GM06990 (cell line): ENCODE data around the gene PIP.
"Not testable (repeated sequence)": the region's sequence is repeated elsewhere in the genome, so short reads cannot be mapped to it uniquely, and the experiment has no call there.

Source experiments
- DNase-seq: peaks from one replicate; pipeline ENCODE4 v3.0.0-alpha.2; 2011; ENCODE audit not compliant: insufficient read length; ENCODE audit errors: extremely low read depth
- H3K27me3 ChIP-seq: replicated peaks from 2 replicates; pipeline ENCODE4 v1.6.0; 2011; ENCODE audit warnings: low read length; ENCODE audit not compliant: control insufficient read depth, insufficient read depth
- H3K36me3 ChIP-seq: 2 replicates; pipeline ENCODE4 v1.5.1; 2011; ENCODE audit warnings: low read length; ENCODE audit not compliant: control insufficient read depth, insufficient read depth
- H3K4me3 ChIP-seq: replicated peaks from 2 replicates; pipeline ENCODE4 v1.5.1; 2011; ENCODE audit warnings: low read depth, mild to moderate bottlenecking, control low read depth, low read length
- CTCF ChIP-seq: IDR thresholded peaks from 2 replicates; pipeline ENCODE4 v1.5.1; 2011; ENCODE audit warnings: low read length, control low read depth, mild to moderate bottlenecking, inconsistent platforms; ENCODE audit not compliant: insufficient read depth, poor library complexity, severe bottlenecking

PIP gene

GRCh38 chr7:143117395-143117794, 14.5 kb upstream of the PIP start:
- H3K4me3 ChIP-seq: no peak overlapping the region
- no peaks in the 10 kb centered on the region for H3K36me3 ChIP-seq
- no peak for DNase-seq
- TF ChIP-seq CTCF: no peak
- no peaks in the 10 kb centered on the region for H3K27me3 ChIP-seq

- no peak overlapping the region for H3K4me3 ChIP-seq
- H3K36me3 ChIP-seq: no peaks in the 10 kb centered on the region
- DNase-seq: no peak
- TF ChIP-seq CTCF: no peak
- H3K27me3 ChIP-seq: no peaks in the 10 kb centered on the region
Measured at GRCh38 chr7:143120691-143121405, 11.0 kb upstream of the PIP start.

- H3K27me3 ChIP-seq, H3K4me3 ChIP-seq, H3K36me3 ChIP-seq, DNase-seq: not testable (repeated sequence)
Measured at GRCh38 chr7:143123326-143123725, 8.6 kb upstream of the PIP start.

GRCh38 chr7:143126146-143126545, 5.7 kb upstream of the PIP start:
- no peaks in the 10 kb centered on the region for H3K27me3 ChIP-seq
- TF ChIP-seq CTCF: no peak
- no peak for DNase-seq
- H3K4me3 ChIP-seq: no peak overlapping the region
- H3K36me3 ChIP-seq: no peaks in the 10 kb centered on the region

GRCh38 chr7:143129051-143129450, 2.8 kb upstream of the PIP start:
- H3K27me3 ChIP-seq: no peaks in the 10 kb centered on the region
- H3K4me3 ChIP-seq: no peak overlapping the region
- TF ChIP-seq CTCF: no peak
- H3K36me3 ChIP-seq: no peaks in the 10 kb centered on the region
- DNase-seq: no peak

GRCh38 chr7:143129477-143129876, 2.4 kb upstream of the PIP start:
- no peak for DNase-seq
- no peaks in the 10 kb centered on the region for H3K27me3 ChIP-seq
- H3K36me3 ChIP-seq: no peaks in the 10 kb centered on the region
- no peak for TF ChIP-seq CTCF
- H3K4me3 ChIP-seq: no peak overlapping the region
